ENCODE data around the gene CD109. TPM values are rescaled to one million over a fixed set of nuclear protein-coding genes. Genes with fewer than 3 reads are reported as not detected.

The CD109 gene
- total RNA-seq, 1 donor from 2014 or later: 14.8 TPM

Other genes with a start within 250 kb of the CD109 start
- 7.5 TPM for gene CGAS, start 243.9 kb upstream of the CD109 start, total RNA-seq
- gene MTO1, start 234.5 kb upstream of the CD109 start, total RNA-seq: 34.6 TPM
- 6,940 TPM for gene EEF1A1, start 175.2 kb upstream of the CD109 start, total RNA-seq
- 13.6 TPM for gene SLC17A5, start 42.2 kb upstream of the CD109 start, total RNA-seq

All from sciatic nerve (tissue), 1 donor.